Measurements from ENCODE around the gene PCDHA11.

DNA sequence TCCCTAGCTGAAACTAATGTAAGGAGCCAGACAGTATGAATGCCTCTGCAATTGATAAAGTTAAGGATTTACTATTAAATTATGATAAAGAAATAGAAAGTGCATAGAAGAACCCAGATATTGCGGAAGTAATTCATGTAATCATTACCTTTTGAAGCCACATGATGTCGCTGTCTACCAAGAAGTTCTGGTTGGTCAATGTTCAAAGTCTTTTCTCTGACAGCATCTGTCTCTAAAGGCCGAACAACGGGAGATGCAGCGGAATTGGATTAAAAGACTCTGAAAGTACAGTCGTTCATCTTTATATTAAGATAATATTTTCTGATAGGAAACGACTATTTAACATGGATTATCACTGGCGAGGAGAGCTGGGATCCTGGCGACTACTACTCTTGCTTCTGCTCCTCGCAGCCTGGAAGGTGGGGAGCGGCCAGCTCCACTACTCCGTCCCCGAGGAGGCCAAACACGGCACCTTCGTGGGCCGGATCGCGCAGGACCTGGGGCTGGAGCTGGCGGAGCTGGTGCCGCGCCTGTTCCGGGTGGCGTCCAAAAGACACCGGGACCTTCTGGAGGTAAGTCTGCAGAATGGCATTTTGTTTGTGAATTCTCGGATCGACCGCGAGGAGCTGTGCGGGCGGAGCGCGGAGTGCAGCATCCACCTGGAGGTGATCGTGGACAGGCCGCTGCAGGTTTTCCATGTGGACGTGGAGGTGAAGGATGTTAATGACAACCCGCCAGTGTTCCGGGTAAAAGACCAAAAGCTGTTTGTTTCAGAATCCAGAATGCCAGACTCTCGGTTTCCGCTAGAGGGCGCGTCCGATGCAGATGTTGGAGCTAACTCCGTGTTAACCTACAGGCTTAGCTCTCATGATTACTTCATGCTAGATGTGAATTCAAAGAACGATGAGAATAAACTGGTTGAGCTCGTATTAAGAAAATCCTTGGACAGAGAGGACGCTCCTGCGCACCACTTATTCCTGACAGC lies 27.5 kb upstream of the PCDHA11 start, which contains the start of gene PCDHA8:
- TF ChIP-seq CTCF (IDR thresholded peaks at IDR 0.05) (no peak), POLR2A (IDR thresholded peaks at IDR 0.05; ENCODE audit: low read depth) (no peak)

All from esophagus muscularis mucosa (tissue), 3 donors.